NCI-H2196 treated with DMSO at 0.1 percent for 48 hours (cell line): ENCODE measurements around the gene ST8SIA2.
"Not testable (repeated sequence)": the region's sequence is repeated elsewhere in the genome, so short reads cannot be mapped to it uniquely, and the experiment has no call there.

Experiments
- DNase-seq: peaks from one replicate; lab custom pipeline; 2025; ENCODE audit not compliant: unreplicated experiment; lab: John Stamatoyannopoulos, UW

The ST8SIA2 gene

GRCh38 chr15:92435145-92435544 lies 41.5 kb downstream of the ST8SIA2 start:
- DNase-seq = no peak

- no peak for DNase-seq
These were observed 44.8 kb downstream of the ST8SIA2 start for GRCh38 chr15:92438471-92438870.

- no peak for DNase-seq
These were observed 49.7 kb downstream of the ST8SIA2 start for GRCh38 chr15:92443381-92443780.

- DNase-seq = no peak
These were observed 51.0 kb downstream of the ST8SIA2 start for GRCh38 chr15:92444631-92445030.

GRCh38 chr15:92448370-92448769 lies 54.7 kb downstream of the ST8SIA2 start:
- no peak for DNase-seq

GRCh38 chr15:92449476-92449875 lies 55.8 kb downstream of the ST8SIA2 start:
- DNase-seq = no peak

- no peak for DNase-seq
These were observed 57.6 kb downstream of the ST8SIA2 start for GRCh38 chr15:92451225-92451825.

- DNase-seq = no peak
These were observed 58.5 kb downstream of the ST8SIA2 start for GRCh38 chr15:92452143-92452542.

- DNase-seq = no peak
These were observed 59.9 kb downstream of the ST8SIA2 start for GRCh38 chr15:92453607-92454006.

GRCh38 chr15:92454555-92455105 lies 60.9 kb downstream of the ST8SIA2 start:
- DNase-seq = no peak

GRCh38 chr15:92455271-92455670 lies 61.6 kb downstream of the ST8SIA2 start:
- DNase-seq = no peak

- DNase-seq = no peak
These were observed 63.9 kb downstream of the ST8SIA2 start for GRCh38 chr15:92457471-92458041.

GRCh38 chr15:92460023-92460422 lies 66.3 kb downstream of the ST8SIA2 start:
- no peak for DNase-seq

- no peak for DNase-seq
These were observed 68.9 kb downstream of the ST8SIA2 start for GRCh38 chr15:92462424-92463125.

GRCh38 chr15:92463352-92463751 lies 69.7 kb downstream of the ST8SIA2 start:
- DNase-seq = no peak

GRCh38 chr15:92463826-92464225 lies 70.1 kb downstream of the ST8SIA2 start:
- DNase-seq = no peak

- DNase-seq = no peak
These were observed 73.2 kb downstream of the ST8SIA2 start for GRCh38 chr15:92466834-92467233.

GRCh38 chr15:92467245-92467644 lies 73.6 kb downstream of the ST8SIA2 start:
- DNase-seq = no peak

GRCh38 chr15:92468991-92469390 lies 75.3 kb downstream of the ST8SIA2 start:
- no peak for DNase-seq

GRCh38 chr15:92471288-92471687 lies 77.6 kb downstream of the ST8SIA2 start:
- DNase-seq = no peak

- DNase-seq = no peak
These were observed 80.1 kb downstream of the ST8SIA2 start for GRCh38 chr15:92473756-92474155.

- not testable (repeated sequence) for DNase-seq
These were observed 86.0 kb downstream of the ST8SIA2 start for GRCh38 chr15:92479730-92480129.
